Cerebellar cortex (tissue), 1 donor: Measurements from ENCODE around the gene SH3BGR.

Experiments
- DNase-seq: peaks from one replicate; pipeline ENCODE4 v3.0.0-alpha.2; 2015; ENCODE audit warnings: low spot score

Gene SH3BGR

GRCh38 chr21:39546522-39546921 is 94.8 kb downstream of the SH3BGR start:
- DNase-seq: no peak

- DNase-seq: no peak
Observed at GRCh38 chr21:39552856-39553255, 101.1 kb downstream of the SH3BGR start.

GRCh38 chr21:39553331-39553730 is 101.6 kb downstream of the SH3BGR start:
- no peak for DNase-seq

- DNase-seq: no peak
Observed at GRCh38 chr21:39555911-39556590, 104.3 kb downstream of the SH3BGR start.

GRCh38 chr21:39559511-39559910 is 107.7 kb downstream of the SH3BGR start:
- no peak for DNase-seq

- DNase-seq: no peak
Observed at GRCh38 chr21:39561140-39561539, 109.4 kb downstream of the SH3BGR start.

- DNase-seq: peak; percentile 62
Observed at GRCh38 chr21:39562791-39563770, 111.3 kb downstream of the SH3BGR start.

GRCh38 chr21:39564200-39564599 is 112.4 kb downstream of the SH3BGR start:
- DNase-seq: peak; percentile 45
